Activated T-helper 1 cell treated with anti-CD3 and anti-CD28 coated beads, Interleukin-12 subunit alpha, Interleukin-12 subunit beta, Interleukin-2, Interleukin-4 antibody, amounts not matched to agents 30 ng/mL and 10 ng/mL and 1 ng/mL, durations not matched to agents 14 hours and 24 hours and 36 hours (primary cell): Measurements from ENCODE around the gene CMKLR1. TPM values are rescaled to one million over a fixed set of nuclear protein-coding genes. Genes with fewer than 3 reads are reported as not detected.

Experiments used
- DNase-seq: peaks from one replicate; pipeline ENCODE4 v3.0.0; 2021; ENCODE audit warnings: low spot score
- H3K27ac Mint-ChIP-seq: one replicate; pipeline ENCODE4 v1.8.0; 2021; ENCODE audit warnings: mild to moderate bottlenecking, mixed read lengths
- H3K27me3 Mint-ChIP-seq: one replicate; pipeline ENCODE4 v1.8.0; 2022; ENCODE audit warnings: mild to moderate bottlenecking, moderate library complexity, mixed read lengths; ENCODE audit not compliant: insufficient read depth
- H3K36me3 Mint-ChIP-seq: one replicate; pipeline ENCODE4 v1.8.0; 2021; ENCODE audit warnings: low read depth, mixed read lengths
- H3K4me1 Mint-ChIP-seq: one replicate; pipeline ENCODE4 v1.8.0; 2021; ENCODE audit warnings: low read depth, mixed read lengths
- H3K4me3 Mint-ChIP-seq: one replicate; pipeline ENCODE4 v1.8.0; 2021; ENCODE audit warnings: mild to moderate bottlenecking, moderate library complexity, mixed read lengths
- H3K9me3 Mint-ChIP-seq: one replicate; pipeline ENCODE4 v1.8.0; 2021; ENCODE audit warnings: mixed read lengths
- intact Hi-C: fragments of 100-400 bp; cut with micrococcal nuclease; formaldehyde crosslinking; loops from one replicate; pipeline ENCODE4 v1.15.1; 2024
- total RNA-seq: library from RNA; stranded (reverse); gene quantifications from 2 replicates; pipeline ENCODE4 v1.2.3, GENCODE V29; 2022

The CMKLR1 gene
- total RNA-seq, 1 donor from 2014 or later: not detected

DNA sequence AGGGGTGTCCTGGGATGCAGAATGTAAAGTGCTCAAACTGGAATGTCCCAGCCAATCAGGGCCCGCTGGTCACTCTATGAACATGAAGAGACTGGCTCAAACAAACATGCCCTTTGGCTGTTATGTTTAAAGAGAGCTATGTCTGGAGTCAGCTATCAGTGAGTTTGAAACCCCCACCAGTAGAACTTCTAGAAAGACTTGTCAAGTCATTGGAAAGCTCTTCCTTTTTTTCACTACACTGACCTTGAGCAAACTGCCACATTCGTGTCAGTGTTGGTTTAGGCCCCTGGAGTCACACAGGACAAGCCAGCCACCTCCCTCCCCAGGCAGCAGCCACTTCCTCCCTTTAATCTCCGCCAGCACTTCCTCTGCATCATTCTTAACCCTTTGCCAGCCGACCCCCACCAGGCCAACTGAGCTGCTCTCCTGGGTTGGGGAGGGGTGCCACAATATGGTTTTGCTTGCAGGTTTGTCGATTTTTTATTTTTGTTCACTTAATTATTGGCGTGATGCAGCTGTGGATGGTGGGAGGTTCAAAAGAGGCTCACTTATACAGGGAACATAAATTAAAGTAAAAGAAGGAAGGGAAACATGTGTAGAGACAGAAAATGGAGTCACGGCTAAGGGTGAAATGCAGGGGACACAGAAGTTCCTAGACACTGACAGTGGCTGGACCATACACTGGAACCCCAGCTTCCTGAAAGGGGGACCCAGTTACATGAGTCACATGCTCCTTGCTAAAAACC is 25.3 kb downstream of the CMKLR1 start:
- Mint-ChIP-seq H3K9me3 (no peaks in the 10 kb centered on the region), H3K27me3 (peaks cover 5% of the 10 kb centered on the region), H3K4me1 (peaks cover 17% of the 10 kb centered on the region), H3K4me3 (no peak overlapping the region), H3K27ac (no peak overlapping the region), H3K36me3 (no peaks in the 10 kb centered on the region)
- no peak for DNase-seq
- intact Hi-C loops: no loop called here

- intact Hi-C loops: no loop called here
- DNase-seq: no peak
- Mint-ChIP-seq H3K27ac (no peak overlapping the region), H3K36me3 (no peaks in the 10 kb centered on the region), H3K4me1 (peaks cover 17% of the 10 kb centered on the region), H3K4me3 (no peak overlapping the region), H3K27me3 (peaks cover 5% of the 10 kb centered on the region), H3K9me3 (no peaks in the 10 kb centered on the region)
These were observed 25.9 kb downstream of the CMKLR1 start for GRCh38 chr12:108313241-108313605.

DNA sequence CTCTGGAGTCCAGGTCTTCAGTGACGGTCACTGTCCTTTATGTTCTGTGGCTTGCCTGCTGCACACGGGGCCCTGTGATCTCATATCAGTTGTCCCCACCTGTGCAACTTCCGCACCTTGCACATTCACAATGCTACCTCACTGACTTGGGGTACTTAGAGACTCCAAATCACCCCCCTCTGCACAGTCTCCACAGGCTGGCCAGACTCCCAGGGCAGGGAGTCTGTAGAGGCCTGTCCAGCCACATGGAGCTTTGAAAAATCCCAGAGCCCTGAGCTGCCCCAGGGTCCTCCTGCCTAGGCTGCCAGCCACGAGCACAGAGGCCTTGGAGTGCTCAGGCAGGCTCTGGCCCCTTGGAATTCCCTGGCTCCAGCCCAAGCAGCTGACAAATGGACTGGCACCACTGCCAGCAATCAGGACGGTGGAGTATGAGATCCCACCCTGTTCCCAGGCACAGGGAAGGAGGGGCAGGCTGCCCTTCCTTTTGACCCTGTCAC is 26.4 kb downstream of the CMKLR1 start:
- no peaks in the 10 kb centered on the region for H3K9me3 Mint-ChIP-seq
- no peak overlapping the region for H3K27ac Mint-ChIP-seq
- H3K4me3 Mint-ChIP-seq: no peak overlapping the region
- peaks cover 5% of the 10 kb centered on the region for H3K27me3 Mint-ChIP-seq
- intact Hi-C loops: no loop called here
- H3K4me1 Mint-ChIP-seq: peaks cover 17% of the 10 kb centered on the region
- no peak for DNase-seq
- no peaks in the 10 kb centered on the region for H3K36me3 Mint-ChIP-seq

DNA sequence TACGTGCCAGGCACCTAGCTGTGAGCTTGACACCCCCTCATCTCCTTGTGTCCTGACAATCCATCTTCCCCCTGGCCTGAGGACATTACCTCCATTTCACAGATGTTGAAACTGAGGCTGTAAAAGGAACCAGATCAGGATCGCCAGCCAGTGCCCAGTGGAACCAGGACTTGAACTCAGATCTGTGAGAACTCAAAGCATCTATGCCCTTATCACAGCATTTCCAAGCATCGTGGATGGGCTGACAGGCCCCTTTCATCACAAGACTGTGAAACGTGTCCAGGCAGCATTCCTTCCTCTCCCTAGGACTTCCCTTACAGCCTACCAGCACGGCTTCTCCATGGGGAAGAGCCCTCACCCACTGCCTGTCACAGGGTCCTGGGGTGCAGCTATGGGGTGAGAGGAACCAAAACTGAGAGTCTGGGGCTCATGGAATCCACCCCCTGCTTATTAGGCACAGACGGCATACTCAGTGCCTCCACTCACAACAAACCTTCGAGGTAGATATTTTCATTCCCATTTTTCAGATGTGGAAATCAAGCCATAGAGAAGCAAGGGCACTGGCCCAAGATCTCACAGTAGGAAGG is 26.9 kb downstream of the CMKLR1 start:
- intact Hi-C loops: no loop called here
- Mint-ChIP-seq H3K4me3 (no peak overlapping the region), H3K9me3 (no peaks in the 10 kb centered on the region), H3K4me1 (peaks cover 17% of the 10 kb centered on the region), H3K27me3 (peaks cover 5% of the 10 kb centered on the region), H3K27ac (no peak overlapping the region), H3K36me3 (no peaks in the 10 kb centered on the region)
- no peak for DNase-seq

DNA sequence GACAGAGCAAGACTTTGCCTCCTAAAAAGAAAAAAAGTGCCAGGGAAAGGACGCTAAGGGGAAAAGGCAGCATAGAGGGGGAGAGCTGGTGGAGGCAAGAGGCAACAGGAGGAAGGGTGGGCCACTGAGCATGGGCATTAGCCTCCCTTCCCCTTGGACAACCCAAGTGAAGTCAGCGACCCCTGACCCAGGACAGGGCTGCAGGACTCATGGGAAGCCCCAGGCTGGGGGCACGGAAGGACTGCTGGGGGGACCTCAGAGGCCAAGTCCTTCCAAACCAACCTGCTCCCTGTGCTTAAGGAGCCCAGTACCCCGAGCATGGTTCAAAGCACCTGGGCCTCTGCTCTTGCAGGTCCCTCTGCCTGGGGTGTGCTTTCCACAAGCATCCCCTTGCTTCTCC is 27.5 kb downstream of the CMKLR1 start:
- H3K27me3 Mint-ChIP-seq: peaks cover 5% of the 10 kb centered on the region
- intact Hi-C loops: no loop called here
- no peak overlapping the region for H3K27ac Mint-ChIP-seq

DNA sequence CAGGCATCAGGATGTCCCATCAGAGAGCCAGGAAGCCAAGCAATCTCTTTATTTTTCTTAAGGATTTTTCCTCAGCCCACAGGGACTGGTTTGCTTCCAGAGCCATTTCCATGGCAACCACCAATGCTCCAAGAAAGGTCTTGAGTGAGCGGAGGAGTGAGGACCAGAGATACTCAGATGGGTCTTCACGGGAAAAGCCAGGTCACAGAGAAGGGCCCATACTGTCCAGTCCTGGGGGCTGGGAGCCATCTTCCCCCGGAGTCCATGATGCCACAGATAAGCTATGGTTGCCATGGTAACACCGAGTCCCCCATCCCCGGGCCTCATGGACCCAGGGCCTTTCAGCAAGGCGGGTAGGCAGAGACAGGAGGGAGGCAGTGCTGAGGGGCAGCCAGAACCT is 28.6 kb downstream of the CMKLR1 start:
- intact Hi-C loops: no loop called here
- DNase-seq: no peak
- H3K9me3 Mint-ChIP-seq: no peaks in the 10 kb centered on the region
- H3K27ac Mint-ChIP-seq: no peak overlapping the region
- H3K4me3 Mint-ChIP-seq: no peak overlapping the region
- H3K36me3 Mint-ChIP-seq: no peaks in the 10 kb centered on the region
- peaks cover 2% of the 10 kb centered on the region for H3K27me3 Mint-ChIP-seq
- H3K4me1 Mint-ChIP-seq: peaks cover 23% of the 10 kb centered on the region

More for the DNA sequence above, 27.5 kb downstream of the CMKLR1 start:
- H3K9me3 Mint-ChIP-seq: no peaks in the 10 kb centered on the region
- peaks cover 21% of the 10 kb centered on the region for H3K4me1 Mint-ChIP-seq
- no peaks in the 10 kb centered on the region for H3K36me3 Mint-ChIP-seq
- no peak overlapping the region for H3K4me3 Mint-ChIP-seq
- no peak for DNase-seq

DNA sequence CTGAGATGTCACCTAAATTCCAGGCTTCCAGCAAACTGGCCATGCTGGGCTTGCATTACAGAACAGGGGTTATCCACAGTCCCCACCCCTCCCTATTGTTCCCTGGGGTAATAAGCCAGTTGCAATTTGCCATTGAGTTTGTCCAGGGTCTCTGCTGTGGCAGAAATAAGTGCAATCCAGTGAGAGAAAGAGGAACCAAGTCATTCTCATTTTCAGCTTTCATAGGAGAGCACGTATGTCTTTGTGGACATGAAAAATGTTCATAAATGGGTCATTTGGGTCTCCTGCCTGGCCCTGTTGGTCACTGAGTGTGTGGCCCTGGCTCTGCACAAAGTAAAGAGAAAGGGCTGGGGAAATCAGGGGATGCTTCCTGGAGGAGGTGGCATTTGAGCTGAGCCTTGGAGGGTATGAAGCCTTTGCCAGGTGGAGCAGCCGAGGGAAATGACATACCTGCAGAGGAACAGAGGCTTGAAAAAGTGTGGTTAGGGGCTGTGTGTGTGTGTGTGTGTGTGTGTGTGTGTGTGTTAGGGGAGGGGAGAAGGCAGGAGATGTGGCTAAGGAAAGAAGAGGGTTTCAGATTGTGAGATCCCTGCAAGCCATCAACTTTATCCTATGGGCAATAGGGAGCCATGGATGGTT is 29.3 kb downstream of the CMKLR1 start:
- Mint-ChIP-seq H3K9me3 (no peaks in the 10 kb centered on the region), H3K27ac (no peak overlapping the region), H3K36me3 (no peaks in the 10 kb centered on the region), H3K4me3 (no peak overlapping the region), H3K4me1 (peaks cover 23% of the 10 kb centered on the region), H3K27me3 (peaks cover 2% of the 10 kb centered on the region)
- no peak for DNase-seq
- intact Hi-C loops: no loop called here

DNA sequence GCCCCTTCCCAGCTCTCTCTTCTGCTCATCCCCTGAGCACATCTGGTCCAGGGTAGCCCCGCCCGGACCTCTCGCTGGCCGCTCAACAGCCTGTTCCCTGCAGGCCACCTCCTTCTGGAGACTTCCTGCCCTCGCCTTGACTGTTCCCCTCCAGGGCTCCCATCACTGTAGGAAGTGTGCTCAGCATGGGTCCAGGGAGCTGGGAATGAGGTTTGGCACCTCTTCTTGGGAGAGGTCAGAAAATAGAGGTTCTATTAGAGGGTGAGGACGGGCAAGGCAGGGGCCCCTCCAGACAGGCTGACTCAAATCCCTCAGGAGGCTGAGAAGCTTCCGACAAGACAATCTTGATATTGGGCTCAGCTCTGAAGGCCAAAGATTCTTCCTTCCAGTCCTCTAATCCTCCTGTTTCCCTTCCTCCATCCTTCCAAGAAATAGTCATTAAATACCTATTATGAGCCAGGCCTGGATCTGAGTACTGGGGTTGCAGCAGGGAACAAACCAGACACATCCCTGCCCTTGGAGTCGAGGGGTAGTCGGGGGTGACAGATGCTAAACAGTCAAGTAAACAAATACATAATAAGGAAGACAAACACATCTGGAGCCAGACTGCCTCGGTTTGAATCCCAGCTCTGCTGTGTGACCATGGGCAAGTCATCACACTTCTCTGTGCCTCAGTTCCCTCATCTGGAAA is 30.6 kb downstream of the CMKLR1 start:
- Mint-ChIP-seq H3K4me1 (peaks cover 16% of the 10 kb centered on the region), H3K4me3 (no peak overlapping the region), H3K36me3 (no peaks in the 10 kb centered on the region), H3K9me3 (no peaks in the 10 kb centered on the region), H3K27me3 (peaks cover 2% of the 10 kb centered on the region), H3K27ac (no peak overlapping the region)
- intact Hi-C loops: no loop called here
- no peak for DNase-seq

DNA sequence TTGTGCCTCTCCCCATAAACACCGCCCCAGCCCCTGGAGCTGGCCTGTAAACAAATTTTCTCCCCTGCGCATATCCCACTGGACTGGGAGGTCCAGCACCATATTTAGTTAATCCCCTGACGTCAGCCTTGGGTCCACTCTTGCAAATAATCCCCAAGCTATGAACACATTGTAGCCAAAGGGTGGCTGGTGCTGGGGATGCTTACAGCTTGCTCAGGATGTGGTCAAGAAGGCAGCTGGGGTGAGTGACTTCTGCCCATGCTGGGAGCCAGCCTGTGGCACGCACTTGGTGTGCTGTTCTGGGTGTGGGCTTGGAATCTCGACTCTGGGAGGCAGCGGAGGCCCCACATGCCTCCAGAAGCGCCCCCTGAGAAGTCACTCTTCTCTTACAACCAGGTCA is 32.1 kb downstream of the CMKLR1 start:
- Mint-ChIP-seq H3K27me3 (peaks cover 2% of the 10 kb centered on the region), H3K4me1 (peaks cover 13% of the 10 kb centered on the region), H3K4me3 (no peak overlapping the region), H3K36me3 (no peaks in the 10 kb centered on the region), H3K9me3 (no peaks in the 10 kb centered on the region), H3K27ac (no peak overlapping the region)
- no peak for DNase-seq
- intact Hi-C loops: no loop called here

- no peak for DNase-seq
- Mint-ChIP-seq H3K4me3 (no peak overlapping the region), H3K4me1 (peaks cover 13% of the 10 kb centered on the region), H3K27ac (no peak overlapping the region), H3K27me3 (peaks cover 2% of the 10 kb centered on the region), H3K9me3 (no peaks in the 10 kb centered on the region), H3K36me3 (no peaks in the 10 kb centered on the region)
- intact Hi-C loops: no loop called here
These were observed 32.6 kb downstream of the CMKLR1 start for GRCh38 chr12:108306506-108306905.

DNA sequence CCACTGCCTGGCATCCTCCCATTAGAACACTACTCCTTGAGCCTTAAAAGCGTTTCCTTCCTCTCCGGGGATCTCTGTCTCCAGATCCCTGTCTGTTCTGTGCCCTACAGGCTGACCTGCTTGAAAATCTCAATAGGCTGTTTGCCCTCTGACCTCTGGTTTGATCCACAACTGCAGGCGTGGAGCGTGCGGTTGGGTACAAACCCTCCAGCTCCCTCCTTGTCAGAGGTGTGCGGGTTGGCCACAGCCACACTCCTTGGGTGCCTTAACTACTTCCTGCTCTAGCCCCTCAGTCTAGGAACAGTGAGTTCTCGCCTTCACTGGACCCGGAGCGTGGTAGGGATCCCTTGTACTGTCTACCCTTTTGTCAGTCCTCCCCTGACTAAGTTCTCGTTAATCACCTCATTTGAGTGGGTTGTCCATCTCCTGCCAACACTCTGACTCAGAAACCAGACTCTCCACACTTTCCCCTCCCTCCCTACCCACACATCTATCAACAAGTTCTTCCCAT is 33.1 kb downstream of the CMKLR1 start:
- Mint-ChIP-seq H3K9me3 (no peaks in the 10 kb centered on the region), H3K27ac (no peak overlapping the region), H3K4me3 (no peak overlapping the region), H3K36me3 (no peaks in the 10 kb centered on the region), H3K4me1 (peaks cover 13% of the 10 kb centered on the region), H3K27me3 (peaks cover 2% of the 10 kb centered on the region)
- DNase-seq: no peak
- intact Hi-C loops: no loop called here

DNA sequence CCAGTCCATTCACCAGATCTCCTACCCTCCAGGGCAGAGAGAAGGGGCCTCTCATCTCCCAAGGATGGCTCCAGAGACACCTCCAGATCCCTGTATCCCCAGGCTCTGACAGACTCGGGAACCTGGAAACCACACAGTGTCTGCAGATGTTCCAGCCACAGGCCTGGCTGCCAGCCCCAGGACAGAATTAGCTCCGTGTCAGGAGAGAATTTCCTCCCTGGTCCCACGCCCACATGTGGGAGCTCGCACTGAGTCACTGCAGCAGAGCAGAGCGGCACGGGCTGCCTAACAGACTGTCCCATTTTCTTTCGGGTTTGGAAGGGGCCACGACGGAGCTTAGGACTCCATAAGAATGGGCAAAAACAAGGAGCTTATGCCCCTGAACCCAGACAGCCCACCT is 33.6 kb downstream of the CMKLR1 start:
- Mint-ChIP-seq H3K4me1 (peaks cover 13% of the 10 kb centered on the region), H3K27ac (no peak overlapping the region), H3K9me3 (no peaks in the 10 kb centered on the region), H3K27me3 (peaks cover 2% of the 10 kb centered on the region), H3K36me3 (no peaks in the 10 kb centered on the region), H3K4me3 (no peak overlapping the region)
- intact Hi-C loops: no loop called here
- DNase-seq: no peak

GRCh38 chr12:108304633-108305032 is 34.5 kb downstream of the CMKLR1 start:
- no peak for DNase-seq
- H3K9me3 Mint-ChIP-seq: no peaks in the 10 kb centered on the region
- no peak overlapping the region for H3K27ac Mint-ChIP-seq
- peaks cover 13% of the 10 kb centered on the region for H3K4me1 Mint-ChIP-seq
- intact Hi-C loops: no loop called here
- peaks cover 2% of the 10 kb centered on the region for H3K27me3 Mint-ChIP-seq
- no peaks in the 10 kb centered on the region for H3K36me3 Mint-ChIP-seq
- H3K4me3 Mint-ChIP-seq: no peak overlapping the region
